Measurements from ENCODE around the gene CCDC177.

The CCDC177 gene

DNA sequence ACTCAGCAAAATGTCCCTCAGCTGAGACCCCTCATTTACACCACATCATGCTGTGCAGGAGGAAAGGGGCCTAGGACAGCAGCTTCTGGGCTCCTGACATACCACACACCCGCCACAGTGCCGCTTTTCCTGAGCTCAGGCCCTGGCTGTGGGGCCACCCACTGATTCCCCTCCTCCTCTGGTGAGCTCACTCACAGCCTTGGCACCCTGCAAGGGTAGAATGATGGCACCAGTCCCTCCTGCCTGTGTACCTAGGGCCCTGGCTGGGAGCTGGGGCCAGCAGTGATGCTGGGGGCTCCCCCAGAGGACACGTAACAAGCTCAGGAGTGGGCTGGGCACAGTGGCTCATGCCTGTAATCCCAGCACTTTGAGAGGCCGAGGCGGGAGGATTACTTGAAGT, 45.7 kb downstream of the CCDC177 start:
- no peak for DNase-seq (ENCODE audit: low read depth)

DNA sequence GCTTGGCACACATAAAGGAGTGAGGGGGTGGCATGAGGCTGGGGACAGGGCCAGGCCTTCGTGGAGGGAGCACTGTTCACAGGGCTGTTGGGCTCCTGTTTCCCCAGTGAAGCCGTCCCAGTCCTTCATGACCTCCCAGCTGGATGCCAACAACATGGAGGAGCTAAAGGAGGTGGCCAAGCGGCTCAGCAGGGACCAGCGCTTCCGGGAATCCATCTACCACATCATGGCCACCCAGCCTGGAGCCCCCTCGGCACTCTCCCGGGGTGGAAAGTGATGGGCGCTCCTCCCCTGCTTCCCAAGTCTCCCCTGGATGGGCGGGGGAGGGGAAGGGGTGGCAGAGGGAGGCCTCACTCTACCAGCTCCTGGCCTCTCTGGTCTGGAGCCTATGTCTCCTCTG, 46.5 kb downstream of the CCDC177 start:
- DNase-seq (ENCODE audit: low read depth) = no peak

DNA sequence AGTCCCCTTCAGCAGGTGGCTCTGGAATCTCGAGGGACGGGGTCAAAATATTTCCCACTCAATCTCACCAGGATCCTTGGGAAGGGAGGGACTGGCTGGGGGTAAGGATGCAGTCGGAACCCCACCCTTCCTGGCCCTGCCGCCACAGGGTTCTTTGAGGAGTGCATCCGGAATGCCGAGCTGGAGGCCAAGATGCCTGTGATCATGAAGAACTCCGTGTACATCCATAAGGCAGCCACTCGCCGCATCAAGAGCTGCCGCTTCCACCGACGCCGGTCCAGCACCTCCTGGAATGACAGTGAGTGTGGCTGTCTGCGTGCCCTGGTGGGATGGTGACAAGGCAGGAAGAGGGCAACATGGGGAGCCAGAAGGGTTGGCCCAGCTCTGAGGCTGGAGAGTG, 47.0 kb downstream of the CCDC177 start:
- no peak for DNase-seq (ENCODE audit: low read depth)

DNA sequence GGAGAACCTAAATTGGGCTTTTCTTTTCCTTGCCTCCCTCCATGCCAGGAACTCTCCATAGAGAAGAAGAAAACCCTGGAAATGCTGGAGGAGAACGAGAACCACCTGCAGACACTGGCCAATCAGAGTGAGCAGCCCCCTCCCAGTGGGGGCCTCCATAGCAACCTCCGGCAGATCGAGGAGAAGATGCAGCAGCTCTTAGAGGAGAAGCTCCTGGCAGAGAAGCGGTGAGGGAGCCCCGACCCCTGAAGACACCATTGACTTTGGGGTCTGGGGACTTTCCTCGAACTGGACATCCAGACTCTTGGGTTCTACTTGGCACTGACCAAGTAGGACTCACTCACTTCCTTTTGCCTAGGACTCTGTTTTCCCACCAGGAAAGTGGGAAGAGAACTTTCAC, 48.8 kb downstream of the CCDC177 start:
- no peak for DNase-seq (ENCODE audit: low read depth)

DNA sequence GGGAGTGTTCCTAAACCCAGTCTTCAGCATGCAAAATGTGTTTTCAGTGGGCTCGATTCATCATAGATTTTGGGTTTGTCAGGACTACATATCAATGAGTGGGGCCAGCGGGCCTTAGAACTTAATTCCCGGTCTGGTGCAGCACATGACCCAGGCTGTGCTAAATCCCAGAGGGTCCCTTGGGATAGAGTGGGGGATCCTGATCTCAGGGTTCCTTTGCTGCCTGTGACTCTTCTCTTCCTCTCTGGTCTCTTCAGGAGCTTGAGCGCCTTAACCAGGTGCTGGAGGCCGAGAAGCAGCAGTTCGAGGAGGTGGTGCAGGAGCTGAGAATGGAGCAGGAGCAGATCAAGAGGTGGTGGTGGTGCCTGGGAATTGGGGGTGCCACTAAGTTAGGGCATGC, 52.6 kb downstream of the CCDC177 start:
- no peak for DNase-seq (ENCODE audit: low read depth)

Data from non-pigmented ciliary epithelial cell (primary cell).